ENCODE measurements around the gene CWC22.
A peak's percentile ranks its signal among the peaks of the same experiment; 100 is the strongest.
"Not testable (repeated sequence)": the region's sequence is repeated elsewhere in the genome, so short reads cannot be mapped to it uniquely, and the experiment has no call there.

CWC22 gene

GRCh38 chr2:180006781-180007579, at the start of gene CWC22:
Gene CWC22, minus strand, starts transcription at chr2:180007297. Its CDS starts 13,956 bp downstream, at chr2:179993341.
- peak; percentile 54 to 74 (median 72) for DNase-seq (ENCODE audit: low read depth in 4 of 4, low spot score in 1 of 4)

- no peak for DNase-seq (ENCODE audit: low read depth in 4 of 4, low spot score in 1 of 4)
Observed at GRCh38 chr2:180056367-180057118, 49.4 kb upstream of the CWC22 start.

GRCh38 chr2:180054576-180054975, 47.5 kb upstream of the CWC22 start:
- not testable (repeated sequence) for DNase-seq (ENCODE audit: low read depth in 4 of 4, low spot score in 1 of 4)

- no peak for DNase-seq (ENCODE audit: low read depth in 4 of 4, low spot score in 1 of 4)
Observed at GRCh38 chr2:180050246-180050645, 43.1 kb upstream of the CWC22 start.

GRCh38 chr2:180048251-180048650, 41.2 kb upstream of the CWC22 start:
- no peak for DNase-seq (ENCODE audit: low read depth in 4 of 4, low spot score in 1 of 4)

- no peak for DNase-seq (ENCODE audit: low read depth in 4 of 4, low spot score in 1 of 4)
Observed at GRCh38 chr2:180046776-180047175, 39.7 kb upstream of the CWC22 start.

GRCh38 chr2:180046202-180046601, 39.1 kb upstream of the CWC22 start:
- DNase-seq (ENCODE audit: low read depth in 4 of 4, low spot score in 1 of 4), result no peak

- no peak for DNase-seq (ENCODE audit: low read depth in 4 of 4, low spot score in 1 of 4)
Observed at GRCh38 chr2:180040146-180040925, 33.2 kb upstream of the CWC22 start.

GRCh38 chr2:180038997-180039396, 31.9 kb upstream of the CWC22 start:
- no peak for DNase-seq (ENCODE audit: low read depth in 4 of 4, low spot score in 1 of 4)

GRCh38 chr2:180033993-180034894, 27.1 kb upstream of the CWC22 start:
- no peak for DNase-seq (ENCODE audit: low read depth in 4 of 4, low spot score in 1 of 4)

GRCh38 chr2:180029575-180029974, 22.5 kb upstream of the CWC22 start:
- DNase-seq (ENCODE audit: low read depth in 4 of 4, low spot score in 1 of 4), result no peak

- DNase-seq (ENCODE audit: low read depth in 4 of 4, low spot score in 1 of 4), result no peak
Observed at GRCh38 chr2:180021850-180022249, 14.8 kb upstream of the CWC22 start.

GRCh38 chr2:180017784-180018183, 10.7 kb upstream of the CWC22 start:
- no peak for DNase-seq (ENCODE audit: low read depth in 4 of 4, low spot score in 1 of 4)

GRCh38 chr2:180016937-180017336, 9.8 kb upstream of the CWC22 start:
- DNase-seq (ENCODE audit: low read depth in 4 of 4, low spot score in 1 of 4), result no peak

- DNase-seq (ENCODE audit: low read depth in 4 of 4, low spot score in 1 of 4), result no peak
Observed at GRCh38 chr2:180015951-180016709, 9.0 kb upstream of the CWC22 start.

GRCh38 chr2:180012523-180012922, 5.4 kb upstream of the CWC22 start:
- no peak for DNase-seq (ENCODE audit: low read depth in 4 of 4, low spot score in 1 of 4)

GRCh38 chr2:180010701-180011100, 3.6 kb upstream of the CWC22 start:
- no peak for DNase-seq (ENCODE audit: low read depth in 4 of 4, low spot score in 1 of 4)

- no peak for DNase-seq (ENCODE audit: low read depth in 4 of 4, low spot score in 1 of 4)
Observed at GRCh38 chr2:180006231-180006630, 866 bp downstream of the CWC22 start.

GRCh38 chr2:180005465-180005864, 1.6 kb downstream of the CWC22 start:
- DNase-seq (ENCODE audit: low read depth in 4 of 4, low spot score in 1 of 4), result not testable (repeated sequence)

- DNase-seq (ENCODE audit: low read depth in 4 of 4, low spot score in 1 of 4), result no peak
Observed at GRCh38 chr2:180004731-180005130, 2.4 kb downstream of the CWC22 start.
